Stimulated activated CD8-positive, alpha-beta memory T cell treated with anti-CD3 and anti-CD28 coated beads, Interleukin-7, amount 100 ng/mL, for 48 hours (primary cell): ENCODE measurements around the gene SEC22A.

ENCODE experiments used
- DNase-seq, 2 donors: peaks; one replicate each; pipeline ENCODE4 v3.0.0-alpha.2; 2020; ENCODE audit warnings: low read depth in 1 of 2; ENCODE audit errors: extremely low read depth in 1 of 2

SEC22A gene

DNA sequence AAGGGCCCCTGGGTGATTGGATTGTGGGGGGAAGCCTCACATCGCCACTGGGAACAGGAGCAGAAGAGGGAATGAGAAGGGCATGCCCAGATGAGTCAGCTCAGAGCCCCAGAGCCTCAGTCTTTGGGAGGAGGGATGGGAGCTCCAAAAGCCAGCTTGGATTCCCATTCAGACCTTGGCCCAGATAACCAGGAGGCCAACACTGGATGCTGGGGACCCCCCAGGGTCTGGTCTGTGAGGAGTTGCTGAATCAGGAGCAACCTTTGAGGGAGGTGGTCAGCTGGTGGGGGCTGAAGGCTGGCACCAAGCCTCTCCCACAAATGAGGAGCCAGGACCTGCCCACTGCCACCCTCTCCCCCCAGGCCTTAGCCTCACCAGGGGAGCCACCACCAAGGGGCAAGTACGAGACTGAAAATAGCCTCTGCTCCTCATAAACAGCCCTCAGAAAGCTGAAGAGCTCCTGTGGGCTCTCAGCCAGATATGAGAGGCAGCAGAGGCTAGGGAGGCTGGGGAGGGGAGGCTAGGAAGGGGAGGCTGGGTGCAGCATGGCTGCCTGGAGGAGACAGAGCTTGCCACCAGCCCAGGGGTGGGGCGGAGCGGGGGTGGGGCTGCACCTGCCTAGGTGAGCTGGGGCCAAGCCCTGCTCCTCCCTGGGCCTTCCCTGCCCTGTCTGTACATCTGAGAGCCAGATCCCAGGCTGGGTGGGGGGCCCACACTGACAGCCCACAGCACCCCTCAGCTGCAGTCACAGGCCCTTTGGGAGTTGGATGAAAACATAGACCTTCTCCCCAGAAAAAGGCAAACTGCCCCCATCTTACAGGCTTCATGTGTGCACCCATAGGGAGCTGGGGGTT is 99.8 kb downstream of the SEC22A start:
- DNase-seq, result no peak

DNA sequence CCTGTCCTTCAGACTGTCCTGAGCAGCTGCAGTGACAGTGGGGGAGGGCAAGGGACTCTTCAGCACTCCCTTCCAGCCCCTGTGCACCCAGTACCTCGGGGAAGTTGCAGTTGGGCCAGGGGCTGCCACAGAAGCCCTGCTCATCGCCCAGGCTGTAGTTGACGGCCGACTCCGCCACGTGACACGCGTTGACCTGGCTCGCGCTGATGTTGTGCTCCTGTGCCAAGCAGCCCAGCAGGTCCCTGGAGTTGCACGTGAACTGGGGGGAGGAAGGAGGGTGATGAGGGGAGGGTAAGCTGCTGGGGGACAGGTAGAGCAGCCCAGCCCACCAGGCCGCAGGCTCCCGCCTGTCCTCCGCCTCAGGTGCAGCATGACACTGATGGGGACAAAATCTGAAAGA is 101.2 kb downstream of the SEC22A start:
- DNase-seq, result no peak

DNA sequence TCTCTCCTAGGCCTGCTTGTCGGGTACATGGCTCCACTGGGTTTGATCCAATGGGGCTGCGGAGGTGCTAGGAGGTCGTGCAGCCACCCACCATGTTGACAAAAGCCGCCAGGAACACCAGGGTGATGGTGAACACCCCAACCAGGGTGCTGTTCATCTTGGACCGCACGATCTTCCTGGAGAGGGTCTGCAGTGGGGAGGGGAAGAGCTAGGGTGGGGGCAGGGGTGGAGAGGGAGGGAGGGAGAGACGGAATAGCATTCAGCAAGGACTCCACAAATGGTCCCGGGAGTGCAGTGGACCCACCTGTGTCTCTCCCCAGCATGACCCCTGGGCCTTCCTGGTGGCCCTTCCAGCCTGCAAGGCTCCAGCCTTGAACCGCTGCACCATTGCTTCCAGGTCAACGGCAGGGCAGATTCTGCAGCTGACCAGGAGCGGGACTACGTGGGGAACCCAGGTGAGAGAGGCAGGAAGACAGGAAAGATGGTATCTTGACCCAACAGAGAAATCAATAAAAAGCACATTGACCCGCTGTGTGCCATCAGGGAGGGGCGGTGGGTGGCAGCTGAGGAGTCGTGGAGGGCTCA is 102.3 kb downstream of the SEC22A start:
- DNase-seq, result no peak

DNA sequence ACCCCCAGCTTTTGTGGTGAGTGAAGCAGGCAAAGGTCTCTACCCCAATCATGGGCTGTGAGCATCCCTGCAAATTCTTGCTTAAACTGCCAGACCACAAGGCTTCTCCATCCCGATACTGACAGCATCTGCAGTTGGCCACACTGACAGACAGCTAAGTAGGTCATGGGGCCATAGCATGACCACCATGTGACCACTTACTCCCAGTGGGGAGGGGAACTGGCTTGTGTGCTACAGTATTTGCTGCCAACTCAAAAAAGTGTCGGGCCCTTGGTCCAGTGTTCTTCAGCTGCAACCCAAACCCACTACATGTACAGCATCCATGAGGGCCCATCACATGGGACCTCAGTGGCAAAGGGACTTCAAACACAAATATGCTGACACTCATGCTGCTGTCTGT is 103.4 kb downstream of the SEC22A start:
- no peak for DNase-seq

DNA sequence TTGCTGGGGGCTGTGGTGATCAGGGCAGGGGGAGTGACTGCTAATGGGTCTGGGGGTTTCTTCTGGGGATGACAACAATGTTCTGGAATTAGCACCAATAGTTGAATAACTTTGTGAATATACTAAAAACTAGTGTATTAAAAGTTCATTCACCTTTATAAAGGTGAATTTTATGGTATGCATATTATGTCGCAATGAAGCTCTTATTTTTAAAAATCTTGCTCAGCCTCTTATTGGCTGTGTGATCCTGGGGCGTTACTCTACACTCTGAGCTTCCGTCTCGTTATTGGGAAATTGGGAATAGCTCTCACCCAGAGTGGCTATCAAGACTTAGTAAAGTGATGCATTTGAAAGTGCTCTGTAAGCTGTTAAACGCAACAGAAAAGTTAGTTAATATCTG is 105.3 kb downstream of the SEC22A start:
- DNase-seq, result no peak

DNA sequence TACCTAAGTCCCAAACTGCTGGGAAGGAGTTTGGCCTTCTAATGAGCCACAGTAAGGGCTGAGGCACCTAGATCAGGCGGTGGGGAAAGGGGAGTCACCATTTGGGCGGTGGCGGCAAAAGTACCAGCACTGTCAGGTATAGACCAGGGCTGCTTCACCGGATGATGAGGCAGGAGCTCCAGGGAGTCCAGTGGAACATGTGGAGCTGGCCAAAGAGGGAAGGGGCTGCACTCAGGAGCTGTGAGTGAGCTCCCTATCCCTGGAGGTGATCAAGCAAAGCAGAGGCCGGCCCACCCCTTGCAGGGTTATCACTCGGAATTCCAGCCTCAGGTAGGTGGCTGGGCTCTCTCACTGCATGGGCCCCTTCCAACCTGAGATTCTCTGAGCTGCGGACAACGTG is 108.4 kb downstream of the SEC22A start:
- no peak for DNase-seq

DNA sequence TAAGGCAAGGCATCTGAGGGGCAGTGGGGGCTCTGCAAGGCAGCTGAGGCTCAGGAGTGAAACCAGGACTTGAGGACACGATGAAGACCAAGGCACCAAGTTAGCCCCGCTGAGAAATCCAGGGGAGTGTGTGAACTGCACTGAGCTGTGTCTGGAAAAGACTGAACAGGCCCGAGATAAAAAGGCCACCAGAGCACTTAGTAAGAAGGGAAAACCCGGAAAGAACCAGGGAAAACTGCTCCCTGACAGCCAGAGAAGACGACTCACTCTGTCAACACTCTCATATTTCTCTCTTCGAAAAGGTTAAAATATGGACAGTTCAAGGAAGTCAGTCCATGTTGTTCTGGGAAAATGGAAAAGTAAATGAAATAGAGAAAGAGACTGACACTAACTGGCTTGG is 109.0 kb downstream of the SEC22A start:
- DNase-seq, result no peak

DNA sequence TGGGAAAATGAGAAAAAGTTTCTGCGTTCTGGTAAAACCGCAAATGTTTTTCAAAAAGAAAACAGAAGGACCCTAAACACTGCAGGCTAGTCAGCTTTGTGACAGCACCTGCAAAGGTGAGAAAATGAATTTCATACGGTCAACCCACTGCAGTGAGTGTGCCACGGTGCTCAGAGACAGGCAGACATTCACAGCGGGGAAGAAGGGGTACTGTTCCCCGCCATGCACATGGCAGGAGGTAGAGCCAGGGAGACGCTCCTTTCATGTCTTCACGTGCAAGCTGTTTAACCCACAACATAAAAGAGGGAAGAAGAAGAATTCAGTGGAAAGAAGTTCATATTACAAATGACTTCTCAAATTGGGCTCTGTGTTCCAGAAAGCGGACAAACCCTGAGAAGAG is 109.5 kb downstream of the SEC22A start:
- DNase-seq, result no peak

DNA sequence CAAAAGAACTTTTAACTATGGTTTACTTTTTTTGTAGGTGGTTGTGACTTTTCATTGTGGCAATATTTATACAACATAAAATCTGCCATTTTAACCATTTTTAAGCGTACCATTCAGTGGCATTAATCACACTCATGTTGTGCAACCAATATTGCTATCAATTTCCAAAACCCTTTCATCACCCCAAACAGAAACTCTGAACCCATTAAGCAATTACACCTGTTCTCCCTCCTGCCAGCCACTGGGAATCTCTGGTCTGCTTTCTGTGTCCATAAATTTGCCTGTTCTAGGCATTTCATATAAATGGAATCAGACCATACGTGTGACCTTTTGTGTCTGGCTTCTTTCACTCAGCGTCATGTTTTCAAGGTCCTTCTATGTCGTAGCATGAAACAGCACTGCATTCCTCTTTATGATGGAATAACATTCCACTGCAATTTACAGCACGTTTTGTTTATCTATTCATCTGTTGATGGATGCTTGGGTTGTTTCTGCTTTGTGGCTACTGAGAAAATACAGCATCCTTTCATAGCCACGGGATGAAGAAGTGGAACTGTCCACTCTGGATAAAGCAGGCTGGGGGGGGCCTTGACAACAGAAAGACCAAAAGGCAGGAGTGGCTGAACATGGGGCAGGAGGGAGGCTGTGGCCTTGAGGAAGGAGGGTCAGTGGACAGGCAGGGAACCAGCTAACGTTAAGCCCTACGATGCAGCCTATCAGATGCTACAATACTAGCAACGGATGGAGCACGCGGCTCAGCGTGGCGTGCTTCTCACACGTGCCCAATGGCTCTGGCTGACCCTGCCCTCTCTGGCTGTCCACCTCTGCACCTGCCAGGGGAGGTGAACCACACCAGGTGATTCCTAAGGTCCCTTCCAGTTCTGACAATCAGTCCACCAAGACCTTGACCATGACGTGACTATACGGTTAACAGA is 110.9 kb downstream of the SEC22A start:
- DNase-seq, result no peak

DNA sequence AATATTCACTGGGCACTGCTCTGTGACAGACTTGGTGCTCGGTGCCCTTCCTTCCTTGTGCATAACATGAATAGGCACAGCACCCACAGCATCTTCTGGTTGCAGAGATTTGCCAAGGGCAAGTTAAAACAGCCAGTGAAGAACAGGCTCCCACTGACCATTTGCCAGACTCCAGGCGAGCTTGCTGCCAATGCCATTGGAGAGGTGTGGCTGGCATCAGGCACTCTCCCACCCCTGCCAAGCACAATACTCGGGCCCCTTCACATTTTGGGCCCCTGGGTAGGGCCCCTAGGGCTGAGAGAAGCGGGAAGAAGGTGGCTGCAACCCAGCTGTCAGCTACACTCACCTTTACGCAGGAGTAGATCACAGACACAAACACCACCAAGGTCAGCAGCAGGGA is 112.1 kb downstream of the SEC22A start:
- DNase-seq, result no peak

DNA sequence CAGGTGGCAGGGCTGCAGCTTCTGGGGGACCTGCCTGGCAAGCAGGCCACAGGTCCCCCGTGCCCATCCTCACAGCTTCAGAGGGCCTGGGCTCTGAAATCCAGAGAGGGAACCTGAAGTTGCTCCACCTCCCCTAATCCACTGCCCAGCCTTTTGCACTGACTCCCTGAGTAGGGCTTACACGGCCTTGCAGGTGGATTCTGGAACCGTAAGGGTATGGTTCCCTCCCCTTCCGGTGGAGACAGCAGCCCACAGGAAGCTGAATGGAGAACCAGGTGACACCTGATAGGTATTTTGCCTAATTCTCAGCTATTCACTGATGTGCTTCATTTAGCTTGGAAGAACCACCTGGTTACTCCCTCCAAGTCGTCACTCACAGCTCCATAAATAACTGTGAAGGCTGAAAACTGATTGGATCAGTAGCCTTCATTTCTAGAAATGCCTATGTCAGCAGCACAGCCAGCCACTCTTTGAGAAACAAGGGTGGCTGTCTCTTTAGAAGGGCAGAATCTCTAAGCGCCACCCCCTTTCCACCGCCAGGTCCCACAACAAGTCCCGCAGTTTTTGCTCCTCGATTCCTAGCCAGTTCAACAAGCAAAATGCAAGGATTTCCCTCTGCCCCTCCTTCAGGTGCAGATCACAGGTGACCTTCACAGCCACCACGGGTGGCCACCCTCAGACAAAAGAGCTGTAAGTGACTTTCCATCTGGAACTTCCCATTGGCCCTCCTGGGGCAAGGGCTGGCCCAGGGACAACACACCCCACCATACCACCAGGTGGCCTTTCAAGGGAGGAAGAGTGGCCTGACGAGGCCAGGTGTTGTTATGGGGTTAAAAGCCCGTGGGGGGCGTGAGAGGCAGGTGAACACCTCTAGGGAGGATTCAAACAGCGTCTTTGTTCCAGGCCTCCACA is 112.9 kb downstream of the SEC22A start:
- DNase-seq, result no peak

DNA sequence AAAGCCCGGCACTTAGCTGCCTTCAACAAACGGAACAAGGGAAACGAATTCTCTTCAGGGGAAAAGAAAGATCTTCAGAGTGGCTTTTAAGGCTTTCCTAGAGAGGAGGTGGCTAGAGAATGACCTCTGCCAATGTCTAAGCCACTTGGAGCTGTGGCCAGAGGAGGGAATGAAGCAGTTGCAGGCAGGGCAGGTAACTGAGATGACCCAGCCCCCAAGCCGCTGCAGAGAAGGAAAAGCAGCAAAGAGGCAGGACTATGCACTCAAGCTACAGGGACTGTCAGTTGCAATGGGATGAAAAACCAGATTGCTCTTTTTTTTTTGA is 113.5 kb downstream of the SEC22A start:
- no peak for DNase-seq

DNA sequence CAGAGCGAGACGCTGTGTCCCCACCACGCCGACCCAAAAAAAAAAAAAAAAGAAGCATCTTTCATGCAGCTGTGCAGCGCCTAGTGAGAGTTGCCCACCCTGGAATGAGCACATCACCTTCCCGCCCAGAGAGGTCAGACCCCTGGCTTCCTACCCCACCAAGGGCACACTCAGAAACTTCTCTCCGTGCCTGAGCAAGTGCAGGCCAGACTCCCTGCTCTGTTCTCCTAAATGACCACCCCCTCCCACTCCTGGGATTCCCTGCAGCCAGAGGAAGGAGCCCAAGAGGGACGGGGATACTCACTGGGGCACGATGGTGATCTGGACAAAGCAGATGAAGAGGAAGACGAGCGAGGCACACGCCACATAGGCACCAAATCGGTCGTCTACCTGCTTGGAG is 116.0 kb downstream of the SEC22A start:
- no peak for DNase-seq

DNA sequence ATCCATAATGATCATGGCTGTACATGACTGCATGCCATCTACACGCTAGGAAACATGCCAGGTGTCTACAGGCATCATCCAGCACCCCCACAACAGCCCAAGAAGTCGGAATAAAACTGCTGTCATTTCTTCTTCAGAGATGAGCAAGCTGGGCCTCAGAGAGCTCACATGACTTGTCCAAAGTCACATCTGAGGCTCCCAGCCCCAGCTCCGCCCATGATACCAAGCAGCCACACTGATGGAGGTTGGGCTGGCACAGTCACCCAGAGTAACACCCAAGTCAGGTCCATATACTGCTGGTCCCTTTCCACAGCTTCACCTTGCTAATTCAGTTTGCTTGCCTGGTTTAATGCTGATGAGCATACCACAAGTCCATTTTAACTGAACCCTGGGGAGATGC is 116.6 kb downstream of the SEC22A start:
- no peak for DNase-seq

DNA sequence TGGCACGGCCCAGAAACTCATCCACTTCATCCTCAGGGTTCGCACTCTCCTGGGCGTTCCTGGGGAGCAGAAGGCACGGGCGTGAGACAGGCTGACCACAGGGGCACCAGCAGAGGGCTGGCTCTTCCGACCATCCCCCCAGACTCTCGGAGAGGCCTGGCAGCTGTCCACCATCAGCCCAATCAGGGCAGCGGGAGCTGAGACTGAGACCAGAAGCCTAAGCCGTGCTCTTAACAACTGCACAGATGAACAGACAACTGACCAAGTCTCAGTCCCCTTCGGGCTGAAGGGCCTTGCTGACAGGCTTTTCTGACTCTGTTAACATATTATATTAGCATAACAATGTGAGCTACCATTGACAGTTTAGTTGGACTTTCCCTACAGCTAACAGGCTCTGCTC is 118.0 kb downstream of the SEC22A start:
- DNase-seq, result no peak

DNA sequence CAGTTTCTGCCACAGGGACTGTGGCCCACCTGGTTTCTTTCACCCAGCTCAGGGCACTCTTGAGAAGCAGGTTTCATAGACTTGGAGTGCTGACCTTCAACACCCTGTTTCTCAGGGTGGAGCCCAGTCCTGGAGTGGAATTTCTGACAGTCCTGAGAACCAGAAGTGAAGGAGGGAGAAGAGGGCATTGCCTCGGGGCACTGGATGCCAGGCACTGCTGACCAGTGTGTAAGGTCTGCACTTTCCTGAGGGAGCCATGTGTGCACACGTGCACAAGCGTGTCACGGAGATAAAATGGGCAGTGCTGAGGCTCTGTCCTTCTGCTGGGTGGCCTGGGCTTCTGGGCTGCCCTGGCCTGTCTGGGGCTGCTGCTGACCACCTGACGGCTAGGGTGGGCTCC is 118.5 kb downstream of the SEC22A start:
- no peak for DNase-seq

DNA sequence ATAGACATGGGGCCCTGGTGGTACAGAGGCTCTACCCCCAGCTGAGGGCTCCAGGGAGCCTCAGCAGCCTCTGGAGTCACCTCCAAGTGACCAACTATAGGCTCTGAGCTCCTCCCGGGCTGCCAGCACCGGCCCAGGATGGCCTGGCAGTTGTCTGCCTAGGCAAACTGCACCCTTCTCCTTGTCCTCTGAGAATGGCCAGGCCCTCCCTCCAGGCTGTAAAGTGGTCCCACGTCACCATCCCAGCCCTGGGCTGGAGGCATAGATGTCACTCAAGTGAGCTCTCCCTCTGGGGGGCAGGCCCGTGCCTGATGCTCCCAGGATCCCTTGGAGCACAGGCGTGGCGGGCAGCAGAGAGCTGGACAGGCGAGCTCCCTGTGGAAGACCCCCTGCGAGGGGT is 120.1 kb downstream of the SEC22A start:
- DNase-seq, result no peak

DNA sequence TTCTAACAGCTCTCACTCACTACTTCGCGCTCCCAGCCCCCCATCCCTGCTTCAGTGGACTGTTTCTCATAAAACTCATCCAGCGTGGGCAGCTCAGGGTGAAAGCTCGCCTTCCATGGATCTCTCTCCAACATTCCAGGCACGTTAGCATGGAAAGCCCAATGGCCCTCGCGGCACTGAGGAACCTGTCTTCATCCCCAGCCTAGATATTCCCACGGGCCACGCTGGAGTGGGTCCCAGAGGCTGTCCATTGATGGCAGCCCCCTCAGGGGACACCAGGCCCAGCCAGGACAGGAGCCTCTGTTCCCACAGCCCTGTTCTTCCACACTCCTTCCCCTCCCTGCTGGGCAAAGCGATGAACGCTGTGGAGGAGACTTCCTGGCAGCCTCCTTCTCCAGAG is 121.1 kb downstream of the SEC22A start:
- no peak for DNase-seq
